Activated CD4-positive, CD25-positive, alpha-beta regulatory T cell treated with anti-CD3 and anti-CD28 coated beads, Interleukin-2, amount 50 U/mL, for 24 hours (primary cell): ENCODE measurements around the gene MCCD1.
A peak's percentile ranks its signal among the peaks of the same experiment; 100 is the strongest.
"Not testable (repeated sequence)": the region's sequence is repeated elsewhere in the genome, so short reads cannot be mapped to it uniquely, and the experiment has no call there.

Experiments
- ATAC-seq, 2 donors: fragments of 150-1000 bp; cut with Tn5 transposase; one replicate each; pipeline ENCODE4 v1.10.0; 2021; ENCODE audit warnings: mild to moderate bottlenecking in 1 of 2, moderate library complexity in 1 of 2

MCCD1 gene, protein sequence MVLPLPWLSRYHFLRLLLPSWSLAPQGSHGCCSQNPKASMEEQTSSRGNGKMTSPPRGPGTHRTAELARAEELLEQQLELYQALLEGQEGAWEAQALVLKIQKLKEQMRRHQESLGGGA

GRCh38 chr6:31528821-31529328 is at the start of gene MCCD1:
Gene MCCD1, plus strand, starts transcription at chr6:31528962. Its CDS starts 53 bp downstream, at chr6:31529015.
- no peak for ATAC-seq

- no peak for ATAC-seq
Observed at GRCh38 chr6:31479151-31479932, 49.4 kb upstream of the MCCD1 start.

DNA sequence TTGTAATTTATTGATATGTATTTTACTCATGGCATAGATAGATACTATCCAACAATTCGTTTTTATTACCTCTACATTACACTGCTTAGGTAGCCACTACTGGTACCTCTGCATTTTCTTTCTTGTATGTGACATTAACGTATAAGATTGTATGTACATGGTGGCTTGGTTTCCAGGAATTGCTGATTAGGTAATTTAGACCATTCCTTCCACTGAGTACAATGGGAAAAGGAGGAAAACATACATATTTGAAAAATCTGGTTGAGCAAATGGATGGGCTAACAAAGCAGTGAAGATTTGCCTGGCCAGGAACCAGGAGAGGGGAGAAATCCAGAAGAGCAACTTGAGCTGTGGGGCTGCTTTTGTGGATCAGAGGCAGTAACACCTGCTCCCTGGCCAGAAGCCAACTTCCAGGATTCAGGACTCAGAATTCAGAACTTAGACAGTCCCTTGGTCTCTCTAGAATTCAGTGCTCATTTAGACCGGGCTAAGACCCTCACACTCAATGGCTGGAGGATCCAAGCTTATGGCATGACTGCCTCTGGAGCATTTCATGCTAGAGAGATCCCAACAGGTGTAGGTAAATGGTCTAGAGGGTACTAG is 48.7 kb upstream of the MCCD1 start:
- ATAC-seq: no peak

- no peak for ATAC-seq
Observed at GRCh38 chr6:31480574-31480973, 48.2 kb upstream of the MCCD1 start.

DNA sequence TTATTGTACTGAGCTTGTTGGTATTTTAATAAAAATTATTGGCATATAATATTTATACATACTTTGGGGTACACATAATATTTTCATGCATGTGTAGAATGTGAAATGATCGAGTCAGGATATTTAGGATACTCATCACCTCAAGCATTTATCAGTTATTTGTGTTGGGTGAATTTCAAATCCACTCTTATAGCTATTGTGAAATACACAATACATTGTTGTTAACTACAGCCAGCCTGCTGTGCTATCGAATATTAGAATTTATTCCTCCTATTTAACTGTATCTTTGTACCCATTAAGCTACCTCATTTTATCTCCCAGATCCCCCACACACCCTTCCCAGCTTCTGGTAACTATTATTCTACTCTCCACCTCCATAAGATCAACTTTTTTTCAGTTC is 45.4 kb upstream of the MCCD1 start:
- ATAC-seq: no peak

DNA sequence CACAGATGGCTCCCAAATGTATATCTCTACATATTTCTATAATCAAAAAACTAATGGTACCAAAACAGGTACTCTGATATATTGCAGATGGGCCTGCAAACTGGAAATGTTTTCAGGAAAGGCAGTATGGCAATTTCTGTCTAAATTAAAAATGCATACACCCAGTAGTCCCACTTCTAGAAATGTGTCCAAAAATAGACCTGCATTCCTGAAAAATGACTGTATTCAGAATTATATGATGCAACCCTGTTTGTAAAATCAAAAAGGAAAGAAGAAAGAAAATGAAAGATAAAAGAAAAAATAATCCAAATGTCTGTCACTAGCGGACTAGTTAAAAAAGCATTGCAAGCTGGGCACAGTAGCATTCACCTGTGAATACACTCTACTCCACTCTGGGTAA is 43.7 kb upstream of the MCCD1 start:
- no peak for ATAC-seq

DNA sequence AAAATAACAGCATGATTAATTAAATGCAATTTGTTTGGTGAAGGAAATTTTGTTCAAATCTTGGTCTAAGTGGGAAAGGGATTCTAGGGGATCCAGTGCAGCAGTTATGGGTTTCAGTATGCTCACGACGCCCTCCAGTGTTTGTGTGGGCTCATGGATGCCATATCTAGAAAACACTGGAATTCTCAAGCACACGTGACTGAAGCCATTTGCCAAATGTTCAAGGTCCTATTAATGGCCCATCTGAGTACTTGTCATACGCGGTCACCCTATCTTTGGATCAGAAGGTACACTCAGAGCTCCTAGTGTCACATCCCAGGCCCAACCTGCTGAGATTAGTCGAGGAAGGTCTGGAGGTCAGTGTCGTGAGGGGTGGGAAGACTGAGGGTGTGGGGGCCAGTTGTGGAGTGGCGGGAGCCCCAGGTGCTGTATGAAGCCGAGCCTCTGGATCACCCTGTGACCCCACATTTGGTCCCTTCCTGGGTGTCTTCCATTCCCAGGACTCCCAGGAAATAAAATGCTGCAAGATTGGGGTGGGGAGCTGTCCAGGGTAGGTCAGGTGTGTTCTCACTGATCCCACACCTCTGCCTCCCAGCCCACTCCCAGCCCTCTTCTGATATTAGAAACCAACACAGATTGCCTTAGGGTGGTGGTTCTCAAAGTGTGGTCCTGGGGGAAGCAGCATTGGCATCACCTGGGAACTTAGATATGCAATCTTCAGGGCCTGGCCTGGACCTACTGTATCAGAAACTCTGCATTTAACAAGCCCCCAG is 42.5 kb upstream of the MCCD1 start:
- not testable (repeated sequence) for ATAC-seq

DNA sequence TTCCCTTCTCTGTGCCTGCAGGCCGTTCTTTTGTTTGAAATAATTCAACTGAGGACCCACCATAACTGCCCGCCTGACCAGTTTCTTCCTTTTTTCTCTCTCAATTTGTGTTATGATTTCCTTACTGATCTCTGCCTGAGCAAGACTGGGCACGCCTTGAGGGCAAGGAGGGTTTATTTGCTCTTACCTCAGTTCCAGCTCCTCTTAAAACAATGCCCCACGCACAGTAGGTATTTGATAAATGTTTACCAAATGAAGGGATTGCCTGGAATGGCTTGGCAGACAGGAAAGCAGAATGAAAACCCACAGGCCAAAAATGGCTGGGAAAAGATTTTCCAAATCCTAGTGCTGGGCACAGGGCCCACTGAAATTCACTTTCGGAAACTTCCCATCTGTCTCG is 41.1 kb upstream of the MCCD1 start:
- not testable (repeated sequence) for ATAC-seq

GRCh38 chr6:31489086-31489485 is 39.7 kb upstream of the MCCD1 start:
- no peak for ATAC-seq

DNA sequence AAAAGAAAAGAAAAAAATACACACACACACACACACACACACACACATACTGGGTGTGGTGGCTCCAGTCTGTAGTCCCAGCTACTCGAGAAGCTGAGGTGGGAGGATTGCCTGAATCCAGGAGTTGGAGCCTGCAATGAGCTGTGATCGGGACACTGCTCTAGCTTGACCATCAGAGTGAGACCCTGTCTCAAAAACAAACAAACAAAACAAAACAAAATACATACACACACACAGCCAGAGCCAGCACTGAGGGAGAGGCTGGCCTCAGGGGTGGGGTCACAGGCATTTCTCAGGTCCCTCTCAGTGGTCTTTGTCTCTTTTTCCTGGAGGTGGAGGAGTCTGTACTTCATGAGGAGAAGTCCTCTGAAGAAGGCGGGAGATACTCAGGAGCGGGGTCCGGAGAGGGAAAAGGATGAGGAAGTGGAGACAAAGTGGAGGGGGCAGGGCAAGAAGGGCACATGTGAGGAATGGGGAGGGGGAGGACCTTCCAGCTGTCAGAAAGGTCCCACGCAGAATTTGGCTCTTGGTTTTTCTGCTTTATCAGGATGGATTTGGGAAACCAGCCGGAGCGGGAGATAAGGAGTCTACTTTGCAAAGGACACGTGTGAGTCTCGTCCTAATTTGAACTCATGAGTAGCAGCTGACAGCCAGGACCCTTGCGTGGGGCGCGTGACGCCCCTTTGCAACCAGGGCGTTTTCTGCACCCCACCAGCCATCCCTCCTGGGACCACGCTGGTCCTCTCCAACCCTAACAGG is 38.5 kb upstream of the MCCD1 start:
- ATAC-seq: no peak

DNA sequence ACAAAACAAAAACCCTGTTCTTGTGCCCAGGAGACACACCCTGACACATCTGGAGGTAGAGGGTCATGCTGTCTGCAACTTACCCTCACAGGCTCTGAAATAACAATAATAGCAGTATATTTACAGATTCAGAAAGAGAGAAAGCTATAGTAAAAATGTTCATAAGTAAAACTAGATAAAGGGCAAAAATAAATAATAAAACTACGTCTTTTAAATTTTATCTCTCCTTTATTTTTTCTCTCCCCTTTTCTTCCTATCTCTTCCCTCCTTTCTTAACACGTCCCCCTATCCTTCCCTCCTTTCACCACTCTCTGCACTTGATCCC is 35.2 kb upstream of the MCCD1 start:
- ATAC-seq: not testable (repeated sequence)

DNA sequence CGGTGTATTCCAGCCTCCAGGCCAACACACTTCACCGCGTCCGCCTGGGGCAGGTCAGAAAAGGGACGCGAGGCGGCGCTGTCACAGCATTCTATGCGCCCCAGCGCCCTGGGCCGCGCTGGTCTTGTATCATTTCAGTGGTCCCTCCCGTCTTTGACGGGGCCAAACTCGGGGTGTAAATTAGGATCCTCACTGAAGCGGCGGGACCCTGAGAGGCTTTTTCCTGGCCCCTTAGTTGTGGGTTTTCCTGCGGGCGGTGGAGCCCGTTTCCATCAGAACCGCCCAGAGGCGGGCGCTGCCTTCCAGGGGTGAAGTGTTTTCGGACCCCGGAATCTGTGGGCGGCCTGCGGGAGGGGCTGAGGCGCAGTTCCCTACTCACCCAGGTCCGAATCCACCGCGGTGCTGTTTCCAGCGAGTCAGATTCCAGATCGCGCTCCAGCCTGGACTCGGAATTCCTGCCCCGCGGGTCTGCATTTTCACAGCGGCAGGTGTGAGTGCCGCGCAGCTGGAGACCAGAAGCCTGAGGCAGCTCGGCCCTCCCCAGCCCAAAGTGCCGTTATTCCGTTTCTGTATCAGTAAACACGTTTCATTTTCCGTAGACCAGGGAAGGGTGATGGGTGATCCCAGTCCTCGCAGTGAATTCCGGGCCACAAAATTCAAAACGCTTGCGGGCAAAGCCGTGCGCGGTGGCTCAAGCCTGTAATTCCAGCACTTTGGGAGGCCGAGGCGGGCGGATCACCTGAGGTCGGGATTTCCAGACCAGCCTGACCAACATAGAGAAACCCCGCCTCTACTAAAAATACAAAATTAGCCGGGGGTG is 34.7 kb upstream of the MCCD1 start:
- peak; percentile 53 to 60 for ATAC-seq

- ATAC-seq: no peak
Observed at GRCh38 chr6:31495580-31495979, 33.2 kb upstream of the MCCD1 start.

- ATAC-seq: not testable (repeated sequence)
Observed at GRCh38 chr6:31496826-31497225, 31.9 kb upstream of the MCCD1 start.

- peak; percentile 80 to 81 for ATAC-seq
Observed at GRCh38 chr6:31497531-31498476, 31.0 kb upstream of the MCCD1 start, which contains the start of gene MICB. Gene MICB, plus strand, starts transcription at chr6:31498145. Its CDS starts 49 bp downstream, at chr6:31498194.

GRCh38 chr6:31498748-31499147 is 30.0 kb upstream of the MCCD1 start:
- ATAC-seq: no peak

- ATAC-seq: not testable (repeated sequence)
Observed at GRCh38 chr6:31499648-31500047, 29.1 kb upstream of the MCCD1 start.

DNA sequence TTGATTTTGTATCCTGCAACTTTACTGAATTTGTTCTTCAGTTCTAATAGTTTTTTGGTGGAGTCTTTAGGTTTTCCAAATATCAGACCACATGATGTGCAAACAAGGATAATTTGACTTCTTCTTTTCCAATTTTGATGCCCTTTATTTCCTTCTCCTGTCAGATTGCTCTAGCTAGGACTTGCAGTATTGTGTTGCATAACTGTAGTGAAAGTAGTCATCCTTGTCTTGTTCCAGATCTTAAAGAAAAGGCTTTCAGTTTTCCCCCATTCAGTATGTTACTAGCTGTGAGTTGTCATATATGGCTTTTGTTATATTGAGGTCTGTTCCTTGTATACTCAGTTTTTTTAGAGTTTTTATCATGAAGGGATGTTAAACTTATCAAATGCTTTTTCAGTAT is 26.2 kb upstream of the MCCD1 start:
- ATAC-seq: no peak

DNA sequence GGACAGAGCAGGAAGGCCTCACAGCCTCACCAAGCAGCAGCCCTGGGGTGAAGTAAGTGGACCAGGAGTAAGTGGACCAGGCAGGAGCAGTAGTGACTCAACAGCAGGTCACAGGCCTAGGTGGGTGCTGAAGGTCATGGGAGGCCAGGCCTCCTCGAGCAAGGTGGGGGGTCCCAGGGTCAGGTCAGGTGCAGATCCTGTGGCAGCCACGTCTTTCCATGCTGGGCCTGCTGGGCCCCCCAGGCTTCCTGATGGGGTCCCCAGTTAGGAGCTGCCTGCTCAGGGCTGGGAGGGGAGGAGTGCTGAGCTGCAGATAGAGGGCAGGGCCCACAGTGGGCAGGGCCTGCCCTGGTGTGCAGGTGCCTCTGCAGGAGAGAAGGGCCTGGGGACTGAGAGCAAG is 19.7 kb upstream of the MCCD1 start:
- ATAC-seq: not testable (repeated sequence)

- no peak for ATAC-seq
Observed at GRCh38 chr6:31510007-31510406, 18.8 kb upstream of the MCCD1 start.
